GM12864 (cell line): ENCODE data around the gene DYRK1A.
"Not testable (repeated sequence)": the region's sequence is repeated elsewhere in the genome, so short reads cannot be mapped to it uniquely, and the experiment has no call there.

Source experiments
- DNase-seq: peaks from one replicate; pipeline ENCODE4 v3.0.0-alpha.2; 2011; ENCODE audit warnings: low read depth
- H3K4me3 ChIP-seq: 2 replicates; pipeline ENCODE4 v1.5.1; 2011; ENCODE audit warnings: mild to moderate bottlenecking, low read depth, low read length, control low read depth
- TF ChIP-seq, protein P1 (sequence below): IDR thresholded peaks from 2 replicates; pipeline ENCODE4 v1.5.1; 2011; ENCODE audit warnings: low read depth, mild to moderate bottlenecking, moderate library complexity, low read length, control low read depth, inconsistent platforms; ENCODE audit errors: missing control alignments

The DYRK1A gene

DNA sequence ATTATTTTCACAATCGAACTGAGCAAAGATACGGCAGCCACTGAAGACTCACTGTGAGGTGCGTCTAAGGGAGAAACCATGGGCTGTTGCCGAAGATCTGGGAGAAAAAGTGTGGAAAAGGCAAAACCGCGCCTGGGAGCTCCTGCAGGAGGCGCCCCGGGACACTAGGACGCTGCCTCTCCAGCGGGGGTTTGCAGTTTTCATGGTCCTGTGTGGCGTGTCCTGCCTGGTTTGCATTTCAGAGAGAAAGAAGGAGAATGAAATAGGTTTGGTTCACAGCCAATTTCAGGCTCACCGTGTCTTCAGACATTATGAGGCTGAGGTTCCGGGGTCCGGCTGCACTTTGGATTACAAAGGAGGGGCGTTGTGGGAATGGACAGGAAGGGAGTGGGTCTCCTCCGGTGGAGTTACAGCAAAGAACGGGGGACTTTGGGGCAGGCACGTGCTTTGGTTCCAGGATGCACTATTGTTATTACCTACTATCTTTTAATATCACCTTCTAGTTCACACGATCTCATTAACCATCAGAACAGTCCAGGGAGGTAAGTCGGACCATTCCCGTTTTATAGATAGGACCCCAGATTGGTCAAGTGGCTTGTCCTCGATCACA lies 179.8 kb downstream of the DYRK1A start:
- no peak for DNase-seq
- no peak overlapping the region for H3K4me3 ChIP-seq
- TF ChIP-seq, protein P1, sequence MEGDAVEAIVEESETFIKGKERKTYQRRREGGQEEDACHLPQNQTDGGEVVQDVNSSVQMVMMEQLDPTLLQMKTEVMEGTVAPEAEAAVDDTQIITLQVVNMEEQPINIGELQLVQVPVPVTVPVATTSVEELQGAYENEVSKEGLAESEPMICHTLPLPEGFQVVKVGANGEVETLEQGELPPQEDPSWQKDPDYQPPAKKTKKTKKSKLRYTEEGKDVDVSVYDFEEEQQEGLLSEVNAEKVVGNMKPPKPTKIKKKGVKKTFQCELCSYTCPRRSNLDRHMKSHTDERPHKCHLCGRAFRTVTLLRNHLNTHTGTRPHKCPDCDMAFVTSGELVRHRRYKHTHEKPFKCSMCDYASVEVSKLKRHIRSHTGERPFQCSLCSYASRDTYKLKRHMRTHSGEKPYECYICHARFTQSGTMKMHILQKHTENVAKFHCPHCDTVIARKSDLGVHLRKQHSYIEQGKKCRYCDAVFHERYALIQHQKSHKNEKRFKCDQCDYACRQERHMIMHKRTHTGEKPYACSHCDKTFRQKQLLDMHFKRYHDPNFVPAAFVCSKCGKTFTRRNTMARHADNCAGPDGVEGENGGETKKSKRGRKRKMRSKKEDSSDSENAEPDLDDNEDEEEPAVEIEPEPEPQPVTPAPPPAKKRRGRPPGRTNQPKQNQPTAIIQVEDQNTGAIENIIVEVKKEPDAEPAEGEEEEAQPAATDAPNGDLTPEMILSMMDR, result no peak

DNA sequence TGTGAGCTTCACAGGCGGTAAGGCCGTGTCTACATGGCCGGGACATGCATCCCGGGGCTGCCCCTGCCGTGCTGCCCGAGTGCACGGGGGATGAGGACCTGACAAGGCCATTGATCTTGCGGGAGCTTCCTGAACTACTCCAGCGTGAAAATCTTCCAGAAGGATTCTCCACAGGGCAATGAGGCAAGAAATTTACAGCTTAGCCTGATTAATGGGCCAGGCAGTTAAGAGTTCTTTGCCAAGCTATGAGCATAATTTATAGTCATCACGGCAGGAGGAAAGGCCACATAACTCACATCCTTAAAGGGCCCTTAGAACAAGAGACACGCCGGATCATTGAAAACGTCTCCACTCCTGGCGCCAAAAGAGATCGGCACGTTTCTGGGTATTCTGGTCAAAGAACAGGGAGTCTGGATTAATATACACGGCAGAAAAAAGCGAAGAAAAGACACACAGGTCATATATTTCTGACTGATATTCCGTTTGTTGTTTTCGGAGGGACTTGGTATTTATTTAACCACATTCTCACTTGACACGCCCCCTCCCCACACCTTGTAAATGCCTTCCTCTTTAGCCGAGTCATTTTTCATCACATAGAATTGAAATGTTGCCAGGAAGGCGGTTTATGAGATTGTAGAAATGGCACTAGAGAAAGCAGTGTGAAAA lies 180.5 kb downstream of the DYRK1A start:
- no peak overlapping the region for H3K4me3 ChIP-seq
- TF ChIP-seq, protein P1, result no peak
- DNase-seq, result no peak

DNA sequence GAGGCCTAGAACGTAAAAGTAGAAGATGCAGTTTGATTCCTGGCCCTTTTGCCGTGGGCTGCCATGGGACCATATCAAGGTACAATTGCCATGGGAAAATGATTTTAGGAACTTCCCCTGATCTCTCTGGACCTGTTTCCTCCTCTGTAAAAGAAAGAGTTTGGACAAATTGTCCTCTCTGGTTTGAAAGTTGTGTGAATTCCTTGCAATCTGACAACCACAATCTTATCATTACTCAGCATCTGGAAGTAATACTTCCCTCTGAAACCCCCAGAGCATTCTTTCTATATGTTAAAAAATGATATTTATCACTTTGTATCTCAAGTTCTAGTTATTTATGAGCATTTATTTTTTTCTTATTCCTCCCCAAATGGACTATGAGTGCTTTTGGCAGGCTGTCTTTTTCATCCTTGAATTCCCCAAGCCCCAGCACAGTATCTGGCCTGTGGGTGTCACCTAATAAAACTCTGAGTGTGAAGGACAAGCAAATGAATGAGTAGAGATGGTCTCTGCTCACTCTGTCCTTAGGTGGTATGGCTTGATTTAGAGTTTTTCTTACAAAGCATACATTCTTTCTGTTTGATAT lies 181.1 kb downstream of the DYRK1A start:
- TF ChIP-seq, protein P1, result no peak
- H3K4me3 ChIP-seq, result no peak overlapping the region
- DNase-seq, result no peak

DNA sequence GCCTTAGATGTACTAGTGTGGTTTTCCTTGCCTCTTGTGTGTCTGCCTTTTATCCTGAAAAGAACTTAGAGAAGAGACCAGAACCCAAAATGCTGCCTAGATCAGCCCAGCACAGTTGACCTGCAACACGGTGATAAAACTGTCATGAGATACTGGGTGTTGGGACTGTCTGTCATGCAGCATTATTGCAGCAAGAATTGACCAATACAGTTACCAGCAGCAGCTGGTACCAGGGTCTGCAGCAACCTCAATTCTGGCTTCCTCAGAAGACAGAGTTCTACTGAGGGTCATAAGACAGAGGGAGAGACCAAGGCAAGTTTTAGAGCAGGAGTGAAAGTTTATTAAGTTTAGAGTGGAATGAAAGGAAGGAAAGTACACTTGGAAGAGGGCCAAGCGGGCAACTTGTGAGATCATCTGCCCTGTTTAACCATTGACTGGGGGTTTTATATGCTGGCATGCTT lies 182.0 kb downstream of the DYRK1A start:
- DNase-seq, result no peak
- TF ChIP-seq, protein P1, result no peak

DNA sequence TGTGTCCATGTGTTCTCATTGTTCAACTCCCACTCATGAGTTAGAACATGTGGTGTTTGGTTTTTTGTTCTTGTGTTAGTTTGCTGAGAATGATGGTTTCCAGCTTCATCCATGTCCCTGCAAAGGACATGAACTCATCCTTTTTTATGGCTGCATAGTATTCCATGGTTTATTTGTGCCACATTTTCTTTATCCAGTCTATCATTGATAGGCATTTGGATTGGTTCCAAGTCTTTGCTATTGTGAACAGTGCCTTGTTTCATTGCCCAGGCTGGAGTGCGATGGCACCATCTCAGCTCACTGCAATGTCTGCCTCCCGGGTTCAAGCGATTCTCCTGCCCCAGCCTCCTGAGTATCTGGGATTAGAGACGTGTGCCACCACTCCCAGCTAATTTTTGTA lies 183.2 kb downstream of the DYRK1A start:
- H3K4me3 ChIP-seq, DNase-seq: not testable (repeated sequence)

More for the DNA sequence above, 182.0 kb downstream of the DYRK1A start:
- H3K4me3 ChIP-seq, result no peak overlapping the region

DNA sequence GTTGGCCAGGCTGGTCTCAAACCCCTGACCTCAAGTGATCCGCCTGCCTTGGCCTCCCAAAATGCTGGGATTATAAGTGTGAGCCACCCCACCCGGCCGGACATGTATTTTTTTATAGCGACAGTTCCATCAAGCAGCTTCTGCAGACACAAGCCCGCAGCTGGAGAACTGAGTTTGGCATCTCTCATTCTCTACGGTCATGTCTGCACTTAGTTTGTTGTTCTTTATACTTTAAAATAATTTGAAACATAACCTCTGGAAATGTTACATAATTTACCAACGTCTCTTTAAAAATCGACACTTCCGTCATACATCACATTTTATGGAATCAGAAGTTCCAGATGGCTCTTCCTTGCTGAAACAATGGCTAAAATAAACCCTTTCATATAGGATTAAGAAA lies 183.6 kb downstream of the DYRK1A start:
- DNase-seq, result no peak
- TF ChIP-seq, protein P1, result no peak
- H3K4me3 ChIP-seq, result no peak overlapping the region

DNA sequence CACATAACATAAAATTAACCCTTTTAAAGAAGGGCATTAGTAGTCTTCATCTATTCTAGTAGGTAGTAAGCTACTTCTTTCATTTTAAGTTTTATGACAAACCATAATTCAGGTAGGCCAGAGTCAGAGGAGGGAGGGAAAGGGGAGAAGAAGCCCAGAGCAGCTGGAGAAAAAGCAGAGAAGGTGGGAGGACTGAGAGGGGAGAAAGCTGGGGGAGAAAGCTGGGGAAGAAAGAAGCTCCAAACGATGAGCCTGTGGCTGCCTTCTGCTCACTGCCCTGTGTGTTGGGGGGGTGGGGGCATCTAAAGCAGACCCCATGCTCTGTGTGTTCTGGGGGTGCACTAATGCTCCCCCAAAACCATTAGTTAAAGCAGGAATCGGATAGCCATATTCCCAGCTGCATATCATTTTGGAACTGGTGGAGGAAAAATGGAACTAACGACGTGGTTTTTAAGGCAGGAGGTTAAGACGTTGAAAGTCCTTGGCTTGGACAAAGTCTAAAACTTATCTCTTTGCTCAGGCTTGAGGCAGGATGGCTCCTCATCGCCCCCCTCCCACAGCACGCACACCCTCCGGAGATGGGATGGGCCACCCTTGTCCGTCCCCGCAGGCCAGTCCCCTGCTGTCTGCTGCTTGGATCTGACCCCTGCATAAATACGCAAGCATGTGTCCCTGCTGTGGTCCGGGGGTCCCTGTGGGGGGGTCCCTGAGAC lies 184.2 kb downstream of the DYRK1A start:
- no peak overlapping the region for H3K4me3 ChIP-seq
- DNase-seq, result no peak
- TF ChIP-seq, protein P1, result no peak
